Right renal pelvis (tissue), 4 donors: ENCODE results near the gene NFX1. TPM values are rescaled to one million over a fixed set of nuclear protein-coding genes. Genes with fewer than 3 reads are reported as not detected.
A peak's percentile ranks its signal among the peaks of the same experiment; 100 is the strongest.

ENCODE experiments used
- DNase-seq, 4 donors: peaks; one replicate each; pipeline ENCODE4 v3.0.0-alpha.2; 2013; ENCODE audit warnings: low read depth in 4 of 4, low spot score in 3 of 4, missing footprints in 1 of 4
- polyA plus RNA-seq, 4 donors: library from polyadenylated mRNA; unstranded; fragments of 120-200 nt; gene quantifications; one replicate each; pipeline ENCODE4 v1.2.1, GENCODE V29; 2013; ENCODE audit not compliant: insufficient read length in 4 of 4

Gene NFX1
- polyA plus RNA-seq, 4 donors, result 29.4 to 33.7 (median 32.1) TPM

DNA sequence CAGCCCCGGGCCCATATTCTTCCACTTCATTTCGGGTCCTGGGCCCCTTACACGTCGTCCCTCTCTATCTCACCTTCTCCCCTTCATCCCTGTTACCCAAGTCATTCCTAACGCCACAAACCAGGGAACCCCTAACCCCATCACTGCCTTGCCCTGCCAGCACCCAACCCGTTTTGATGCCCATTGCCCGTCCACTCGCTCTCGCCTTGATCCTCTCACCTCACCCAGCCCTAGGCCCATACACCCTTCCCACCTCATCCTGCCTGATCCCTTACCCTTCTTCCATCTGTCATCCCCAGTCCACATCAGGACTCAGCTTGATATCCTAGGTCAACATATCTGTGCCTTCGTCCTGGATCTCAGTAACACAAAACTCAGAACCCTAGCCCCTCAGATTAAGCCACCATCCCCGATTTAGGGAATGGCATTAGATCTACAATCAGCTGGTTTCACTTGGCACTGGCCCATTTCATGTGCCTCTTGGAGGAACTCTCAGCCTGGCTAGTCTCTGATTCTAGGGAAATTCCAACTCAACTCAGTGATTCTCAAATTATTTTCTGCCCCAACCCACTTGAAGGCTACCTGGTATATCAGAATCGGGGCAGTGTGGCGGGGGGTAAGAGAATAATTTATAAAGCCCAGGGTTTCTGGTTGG, 25.0 kb upstream of the NFX1 start:
- DNase-seq, result no peak

DNA sequence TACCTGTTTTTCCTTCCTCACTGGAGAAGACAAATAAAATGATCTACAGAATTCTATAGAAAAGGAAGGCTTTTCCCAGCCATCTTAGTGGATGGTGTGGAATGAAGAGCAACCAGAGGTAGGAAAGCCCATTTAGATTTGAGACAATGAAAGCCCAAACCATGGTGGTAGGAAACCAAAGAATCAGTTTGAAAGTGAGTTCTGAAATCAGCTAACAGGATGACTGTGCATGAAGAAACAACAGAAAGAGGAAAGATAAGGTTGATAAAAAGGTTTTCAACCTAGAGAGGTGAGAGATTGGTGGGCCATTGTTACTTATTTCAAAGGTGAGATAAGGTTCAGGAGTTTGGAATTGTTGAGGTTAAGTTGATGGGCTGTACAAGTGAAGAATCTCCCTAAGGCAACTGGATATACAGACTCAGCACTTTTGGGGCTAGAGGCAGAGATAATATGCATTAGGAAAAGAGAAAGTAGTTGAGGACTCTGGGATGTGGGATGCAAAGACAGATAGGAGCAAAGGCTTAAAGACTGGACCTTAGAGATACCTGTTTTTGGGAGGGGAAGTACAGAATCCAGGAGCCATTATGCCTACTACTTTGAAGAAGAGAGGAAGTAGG, 23.1 kb upstream of the NFX1 start:
- DNase-seq, result no peak

DNA sequence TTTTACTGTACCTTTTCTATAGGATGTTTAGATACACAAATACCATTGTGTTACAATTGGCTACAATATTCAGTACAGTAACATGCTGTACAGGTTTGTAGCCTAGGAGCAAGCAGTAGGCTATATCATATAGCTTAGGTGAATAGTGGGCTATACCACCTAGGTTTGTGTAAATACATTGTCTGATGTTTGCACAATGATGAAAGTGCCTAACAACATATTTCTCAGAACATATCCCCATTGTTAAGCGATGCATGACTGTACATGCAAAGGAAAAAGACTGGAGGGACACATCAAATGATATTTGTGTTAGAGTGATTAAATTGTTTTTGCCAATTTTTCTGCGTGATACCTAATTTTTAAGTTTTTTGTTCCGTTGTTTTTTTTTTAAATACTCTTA, 20.2 kb upstream of the NFX1 start:
- no peak for DNase-seq

DNA sequence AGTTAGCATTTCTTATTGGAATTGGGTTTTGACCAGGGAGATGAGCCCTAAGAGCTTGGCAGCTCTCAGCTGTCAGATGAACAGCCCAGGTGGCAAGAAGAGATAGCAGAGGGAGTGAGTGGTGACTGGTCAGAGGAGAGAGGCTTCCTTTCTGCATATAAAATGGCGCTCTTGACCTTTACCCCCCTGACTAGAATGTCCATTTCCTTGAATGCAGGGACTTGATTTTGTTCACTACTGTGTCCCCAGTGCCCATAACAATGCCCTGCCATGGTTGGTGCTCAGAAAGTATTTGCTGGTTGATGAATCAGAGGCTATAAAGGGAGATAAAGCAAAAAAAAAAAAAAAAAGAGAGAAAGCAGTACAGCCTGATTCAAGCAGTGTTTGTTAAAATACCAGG, 18.3 kb upstream of the NFX1 start:
- DNase-seq, result no peak

DNA sequence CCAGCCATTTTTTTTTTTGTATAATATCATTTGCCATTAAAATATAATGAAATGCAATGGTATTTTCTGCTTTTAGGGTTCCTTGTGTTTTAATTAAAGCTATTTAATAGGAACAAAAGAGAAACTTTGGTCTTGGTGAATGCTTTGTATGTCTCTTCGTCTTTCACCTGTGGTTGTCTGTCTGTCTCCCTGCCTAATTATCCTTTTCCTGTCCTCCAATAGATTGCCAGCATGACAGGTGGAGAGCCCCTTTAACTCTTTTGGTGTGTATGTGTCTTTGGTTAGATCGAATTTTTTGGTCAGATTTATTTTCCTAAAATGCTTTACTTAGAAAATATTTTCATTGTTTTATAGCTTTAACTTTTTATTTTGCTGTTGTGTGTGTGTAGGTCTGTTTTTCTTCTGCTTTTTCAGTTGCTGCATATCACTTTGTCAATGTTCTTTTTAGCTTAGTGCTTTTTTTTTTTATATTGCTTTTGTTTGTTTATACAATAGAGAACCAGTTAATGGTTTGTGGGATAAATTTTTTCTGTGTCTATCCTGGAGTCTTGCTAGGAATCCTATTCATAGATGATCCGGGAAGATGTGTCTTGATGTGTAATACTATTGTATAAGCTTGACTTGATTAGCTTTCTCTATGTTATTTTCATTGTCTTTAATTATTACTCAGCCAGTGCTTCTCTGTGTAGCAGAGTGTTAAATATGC, 16.9 kb upstream of the NFX1 start:
- no peak for DNase-seq

DNA sequence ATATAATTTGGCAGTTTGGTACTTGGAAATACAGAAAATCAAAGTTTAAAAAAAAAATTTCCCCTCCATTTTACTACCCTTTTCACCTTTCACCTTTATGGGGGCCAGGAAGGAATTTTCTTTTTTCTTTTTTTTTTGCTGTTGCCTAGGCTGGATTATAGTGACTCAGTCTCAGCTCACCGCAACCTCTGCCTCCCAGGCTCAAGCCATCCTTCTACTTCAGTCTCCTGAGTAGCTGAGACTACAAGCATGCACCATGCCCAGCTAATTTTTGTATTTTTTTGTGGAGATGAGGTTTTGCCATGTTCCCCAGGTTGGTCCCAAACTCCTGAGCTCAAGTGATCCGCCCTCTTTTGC, 16.4 kb upstream of the NFX1 start:
- no peak for DNase-seq

DNA sequence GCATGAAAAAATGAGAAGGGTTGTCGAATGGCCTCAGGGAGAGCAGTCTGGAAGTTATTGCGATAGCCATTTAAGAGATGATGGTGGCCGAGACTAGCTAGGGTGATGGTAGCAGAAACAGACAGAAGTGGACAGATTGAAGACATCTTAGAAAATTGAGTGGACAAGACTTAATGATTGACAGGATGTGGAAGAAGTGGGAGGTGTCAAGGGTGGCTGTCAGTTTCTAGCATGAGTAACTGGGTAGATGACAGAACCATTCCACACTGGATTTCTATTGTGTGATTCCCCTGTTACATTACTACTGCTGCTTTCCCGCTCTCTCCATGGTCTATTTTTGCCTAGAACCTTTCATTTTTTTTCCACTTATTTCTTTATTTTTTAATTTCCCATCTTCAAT, 12.8 kb upstream of the NFX1 start:
- no peak for DNase-seq

DNA sequence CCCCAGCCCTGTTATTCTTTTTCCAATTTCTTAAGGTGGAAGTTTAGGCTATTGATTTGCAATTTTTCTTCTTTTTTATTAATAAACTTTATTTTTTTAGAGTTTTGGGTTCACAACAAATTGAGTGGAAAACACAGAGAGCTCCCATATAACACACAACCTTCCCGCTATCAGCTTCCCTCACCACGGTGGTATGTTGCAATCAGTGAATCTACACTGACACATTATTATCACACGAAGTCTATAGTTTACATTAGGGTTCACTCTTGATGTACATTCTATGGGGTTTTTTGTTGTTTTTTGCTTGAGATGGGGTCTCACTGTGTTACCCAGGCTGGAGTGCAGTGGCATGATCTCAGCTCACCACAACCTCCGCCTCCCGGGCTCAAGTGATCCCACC, 4.8 kb upstream of the NFX1 start:
- no peak for DNase-seq

DNA sequence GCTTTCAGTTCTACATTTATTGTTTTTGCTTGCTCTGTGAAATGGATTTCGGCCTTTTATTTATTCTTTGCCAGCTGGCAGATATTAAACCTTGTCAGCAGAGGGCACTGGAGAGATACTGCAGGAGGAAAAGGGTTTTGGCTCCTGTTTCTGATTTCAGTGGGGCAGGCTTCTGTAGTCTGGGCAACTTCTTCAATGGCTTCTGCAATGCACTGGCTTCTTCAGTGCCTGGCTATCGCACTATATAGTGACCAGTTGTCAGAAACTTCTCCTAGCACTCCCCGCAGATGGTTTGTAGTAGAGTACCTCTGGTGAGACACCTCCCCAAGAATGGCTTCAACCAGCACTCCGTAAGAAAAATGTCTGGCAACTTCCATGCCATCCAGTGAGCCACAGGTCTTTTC, 3.2 kb upstream of the NFX1 start:
- peak in 2 of 4 donors; percentile 10 to 28 for DNase-seq

DNA sequence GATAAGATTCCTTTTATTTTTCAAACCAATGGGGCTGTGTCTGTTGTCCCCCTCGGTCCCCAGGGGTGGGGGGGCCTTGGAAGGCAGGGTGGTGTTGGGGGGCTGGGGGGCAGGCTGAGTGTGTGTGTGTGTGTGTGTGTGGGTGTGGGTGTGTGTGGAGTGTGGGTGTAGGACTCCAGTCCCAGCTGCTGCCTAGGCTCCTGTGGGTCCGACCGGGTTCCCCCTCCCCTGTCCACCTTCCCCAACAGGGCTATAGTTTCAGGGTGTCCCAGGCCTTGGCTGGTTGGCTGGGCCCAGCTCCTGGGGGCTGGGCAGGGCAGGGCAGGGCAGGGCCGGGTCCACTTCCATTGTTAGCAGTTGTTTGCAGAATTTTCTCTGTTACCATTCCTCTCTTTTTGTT, 2.1 kb upstream of the NFX1 start:
- no peak for DNase-seq

DNA sequence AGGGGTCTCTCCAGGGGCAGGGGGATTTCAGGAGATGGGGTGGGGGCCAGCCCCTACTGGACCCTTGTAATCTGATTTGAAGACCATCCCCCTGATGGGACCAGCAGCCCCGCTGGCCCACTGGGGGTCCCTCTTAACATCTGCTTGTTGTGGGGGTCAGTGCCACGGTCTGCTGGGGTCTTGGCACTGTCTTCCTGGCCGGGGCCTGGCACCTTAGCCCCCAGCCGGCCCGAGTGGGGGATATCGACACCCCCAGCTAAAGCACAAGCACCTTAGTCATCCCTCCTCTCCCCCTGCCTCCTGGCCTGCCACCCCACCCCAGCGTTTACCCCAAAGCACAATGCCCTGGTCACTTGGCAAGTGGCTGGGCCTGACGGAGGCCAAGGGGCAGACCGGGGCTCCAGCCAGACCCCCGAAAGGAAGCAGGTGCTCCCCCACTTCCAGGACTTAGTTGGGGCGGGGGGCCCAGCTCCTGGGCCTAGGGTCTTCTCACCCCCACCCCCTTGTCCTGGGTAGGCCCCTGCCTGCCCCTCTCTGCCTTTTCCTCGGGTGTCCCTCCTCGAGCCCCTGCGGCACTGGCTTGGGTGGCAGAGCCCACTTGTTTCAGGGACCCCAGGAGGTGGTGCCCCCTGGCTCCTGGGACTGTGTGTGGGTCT, 1.4 kb upstream of the NFX1 start:
- no peak for DNase-seq

DNA sequence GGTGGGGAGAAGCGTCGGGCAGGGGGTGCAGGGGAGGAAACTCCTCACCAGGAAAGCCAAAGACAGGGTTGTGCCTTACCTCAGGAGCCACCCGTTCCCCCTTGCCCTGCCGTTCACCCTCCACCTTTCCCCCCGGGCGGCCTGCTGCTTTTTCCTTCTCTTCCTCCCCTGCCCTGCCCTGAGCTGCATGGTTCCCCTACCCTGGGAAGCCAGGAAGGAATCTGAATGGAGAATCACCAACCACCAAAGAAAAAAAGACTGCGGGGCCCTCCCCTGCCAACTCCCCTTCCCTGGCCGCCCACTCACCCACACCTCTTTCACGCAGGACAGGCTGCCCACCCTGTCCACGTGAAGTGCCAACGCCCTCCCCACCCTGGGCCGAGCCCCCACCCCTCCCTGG, 820 bp upstream of the NFX1 start:
- DNase-seq, result no peak

DNA sequence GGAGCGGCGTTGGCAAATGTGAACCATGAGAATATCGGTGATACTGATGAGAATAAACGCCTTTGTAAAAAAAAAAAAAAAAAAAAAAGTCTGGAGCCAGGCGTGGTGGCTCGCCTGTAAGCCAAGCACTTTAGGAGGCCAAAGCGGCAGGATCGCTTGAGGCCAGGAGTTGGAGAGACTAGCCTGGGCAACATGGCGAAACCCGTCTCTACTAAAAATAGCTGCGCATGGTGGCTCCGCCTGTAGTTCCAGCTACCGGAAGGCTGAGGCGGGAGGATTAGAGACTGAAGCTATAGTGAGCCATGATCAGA, 425 bp upstream of the NFX1 start:
- no peak for DNase-seq

DNA sequence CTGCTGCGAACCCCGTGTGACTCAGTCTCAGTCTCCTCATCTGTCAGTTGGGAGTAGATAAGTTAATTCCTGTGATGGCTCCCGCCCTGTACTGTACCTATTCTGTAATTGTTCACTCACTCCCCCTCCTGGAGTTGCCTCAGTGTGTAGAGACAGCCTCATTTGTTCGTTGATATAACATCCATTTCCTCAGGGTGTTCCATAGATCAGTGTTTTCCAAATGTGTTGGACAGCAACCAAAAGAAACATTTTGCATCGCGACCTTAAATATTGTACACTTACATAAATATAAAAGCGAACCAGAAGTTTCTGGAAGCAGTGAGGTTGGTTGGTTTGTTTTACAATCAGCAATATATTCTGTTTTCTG, 698 bp downstream of the NFX1 start:
- DNase-seq, result peak in 1 of 4 donors; percentile 19

DNA sequence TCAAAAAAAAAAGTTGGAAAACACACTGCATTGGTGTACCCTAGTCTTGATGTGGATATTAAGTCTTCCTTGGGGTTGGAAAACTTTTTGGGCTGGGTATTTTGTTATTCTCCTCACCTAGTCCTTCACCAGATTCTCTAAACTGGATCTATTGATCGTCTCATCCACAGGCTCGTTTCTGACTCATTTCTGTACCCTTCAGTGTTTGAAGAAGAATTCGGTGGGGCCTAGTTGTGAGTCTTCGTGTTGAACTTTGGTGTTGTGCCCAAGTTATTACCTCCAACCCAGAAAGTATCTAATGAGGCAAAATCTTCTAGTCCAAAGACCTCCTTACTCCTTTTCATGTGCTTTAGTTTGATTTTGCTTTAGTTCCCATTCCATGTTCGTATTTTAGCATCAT, 1.6 kb downstream of the NFX1 start:
- no peak for DNase-seq

DNA sequence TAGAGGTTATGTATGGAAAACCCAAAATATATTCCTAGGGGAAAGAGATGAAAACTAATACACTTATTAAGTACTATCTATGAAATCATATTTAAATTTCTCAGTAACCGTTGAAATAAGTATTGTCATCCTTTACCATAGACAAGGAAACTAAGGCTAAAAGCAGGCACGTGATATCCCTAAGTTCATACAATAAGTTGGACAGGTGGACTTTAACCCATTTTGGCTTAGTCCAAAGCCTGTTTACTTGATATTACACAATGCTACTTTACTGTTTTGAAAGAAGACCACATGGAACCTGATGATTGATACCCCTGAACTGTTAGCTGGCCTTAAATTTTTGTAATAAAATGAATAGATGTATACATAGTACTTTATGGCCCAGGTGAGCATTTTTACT, 3.5 kb downstream of the NFX1 start:
- no peak for DNase-seq

DNA sequence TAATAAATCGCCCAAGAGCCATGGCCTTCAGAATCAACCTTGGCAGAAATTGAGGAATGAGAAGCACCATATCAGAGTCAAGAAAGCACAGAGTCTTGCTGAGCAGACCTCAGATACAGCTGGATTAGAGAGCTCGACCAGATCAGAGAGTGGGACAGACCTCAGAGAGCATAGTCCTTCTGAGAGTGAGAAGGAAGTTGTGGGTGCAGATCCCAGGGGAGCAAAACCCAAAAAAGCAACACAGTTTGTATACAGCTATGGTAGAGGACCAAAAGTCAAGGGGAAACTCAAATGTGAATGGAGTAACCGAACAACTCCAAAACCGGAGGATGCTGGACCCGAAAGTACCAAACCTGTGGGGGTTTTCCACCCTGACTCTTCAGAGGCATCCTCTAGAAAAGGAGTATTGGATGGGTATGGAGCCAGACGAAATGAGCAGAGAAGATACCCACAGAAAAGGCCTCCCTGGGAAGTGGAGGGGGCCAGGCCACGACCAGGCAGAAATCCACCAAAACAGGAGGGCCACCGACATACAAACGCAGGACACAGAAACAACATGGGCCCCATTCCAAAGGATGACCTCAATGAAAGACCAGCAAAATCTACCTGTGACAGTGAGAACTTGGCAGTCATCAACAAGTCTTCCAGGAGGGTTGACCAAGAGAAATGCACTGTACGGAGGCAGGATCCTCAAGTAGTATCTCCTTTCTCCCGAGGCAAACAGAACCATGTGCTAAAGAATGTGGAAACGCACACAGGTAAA, 4.5 kb downstream of the NFX1 start:
- DNase-seq, result no peak

DNA sequence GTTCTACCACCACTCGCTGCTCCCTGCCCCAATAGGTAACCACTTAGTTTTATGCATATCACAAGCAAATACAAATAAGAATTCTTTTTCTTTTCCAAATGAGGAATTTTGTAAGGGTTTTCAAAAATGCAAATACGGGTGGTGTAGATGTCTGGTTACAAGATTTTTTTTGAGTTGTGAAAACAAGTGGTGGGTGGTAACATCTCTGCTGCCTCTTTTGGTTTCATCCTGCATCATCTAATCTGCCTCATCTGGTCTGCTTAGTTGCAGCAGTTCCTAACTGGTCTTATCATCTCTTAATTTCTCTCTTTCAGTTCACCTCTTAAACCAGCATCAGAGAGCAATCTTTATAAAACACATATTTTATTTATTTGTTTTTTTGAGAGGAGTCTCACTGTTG, 5.3 kb downstream of the NFX1 start:
- DNase-seq, result no peak

DNA sequence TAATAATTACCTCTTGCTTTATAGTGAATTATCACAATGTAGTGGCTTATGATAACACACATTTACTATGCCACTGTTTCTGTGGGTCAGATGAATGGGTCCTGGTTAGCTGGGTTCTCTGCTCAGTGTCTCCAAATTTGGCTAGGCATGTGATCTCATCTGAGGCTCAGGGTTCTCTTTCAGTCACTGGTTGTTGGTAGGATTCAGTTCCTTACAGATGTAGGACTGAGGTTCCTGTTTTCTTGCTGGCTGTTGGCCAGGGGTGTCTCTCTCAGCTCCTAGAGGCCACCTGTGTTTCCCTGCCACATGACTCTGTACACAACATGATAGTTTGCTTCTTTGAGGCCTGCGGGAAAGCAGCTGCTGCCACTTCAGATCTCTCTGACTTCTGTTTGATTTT, 7.1 kb downstream of the NFX1 start:
- no peak for DNase-seq

DNA sequence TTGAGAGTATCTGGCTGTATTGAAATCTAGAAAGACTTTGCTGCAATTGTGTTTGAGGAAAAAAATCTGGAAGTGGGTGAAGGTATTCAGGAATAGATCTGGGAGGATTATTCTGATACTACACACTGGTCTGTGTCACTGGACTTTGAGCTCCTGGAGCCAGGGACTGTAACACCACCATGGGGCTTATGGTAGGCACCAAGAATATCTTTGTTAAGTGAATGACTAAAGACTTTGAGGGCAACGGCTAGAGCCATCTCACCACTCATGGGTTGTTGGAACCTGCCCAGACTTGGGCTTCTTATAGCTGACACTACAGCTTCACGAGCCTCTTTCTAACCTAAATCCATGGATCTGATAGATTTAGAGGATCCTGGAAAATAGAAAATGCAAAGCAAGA, 10.2 kb downstream of the NFX1 start:
- DNase-seq, result no peak

DNA sequence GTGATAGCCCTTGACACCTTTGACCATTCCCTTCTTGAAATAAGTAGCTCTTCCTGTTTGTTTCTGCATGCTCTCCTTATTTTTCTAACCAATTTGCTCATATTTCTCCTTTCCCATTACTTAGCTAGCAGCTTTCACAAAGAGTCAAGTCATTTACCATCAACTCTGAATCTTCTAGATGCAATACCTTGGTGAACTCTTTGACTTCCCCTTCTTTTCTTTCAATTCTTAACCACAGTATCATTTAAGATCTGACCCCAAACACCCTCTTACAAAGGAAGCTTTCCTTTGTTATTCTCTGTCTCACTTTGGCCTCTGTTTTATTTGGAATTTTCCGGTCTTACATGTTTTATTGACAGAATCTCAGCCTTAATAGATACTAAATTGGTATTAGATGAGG, 14.0 kb downstream of the NFX1 start:
- no peak for DNase-seq
